Activated CD8-positive, alpha-beta memory T cell treated with anti-CD3 and anti-CD28 coated beads for 1 hour (primary cell): ENCODE results near the gene TCEA2.
"Not testable (repeated sequence)": the region's sequence is repeated elsewhere in the genome, so short reads cannot be mapped to it uniquely, and the experiment has no call there.

ENCODE experiments used
- DNase-seq, 2 donors: peaks; one replicate each; pipeline ENCODE4 v3.0.0-alpha.2; 2020; ENCODE audit warnings: low read depth in 1 of 2; ENCODE audit errors: extremely low read depth in 1 of 2

Gene TCEA2

GRCh38 chr20:64105846-64106434 is 42.9 kb downstream of the TCEA2 start:
- DNase-seq, result no peak

- no peak for DNase-seq
These were observed 43.5 kb downstream of the TCEA2 start for GRCh38 chr20:64106435-64106961.

GRCh38 chr20:64106981-64107735 is 44.2 kb downstream of the TCEA2 start, which contains the start of gene NPBWR2:
TSS of gene NPBWR2 (minus strand) at chr20:64107565. CDS start at chr20:64106831, 734 bp downstream.
- no peak for DNase-seq

GRCh38 chr20:64107736-64108457 is 44.9 kb downstream of the TCEA2 start:
- DNase-seq, result no peak

GRCh38 chr20:64108731-64109681 is 46.0 kb downstream of the TCEA2 start:
- no peak for DNase-seq

GRCh38 chr20:64109831-64110391 is 46.9 kb downstream of the TCEA2 start:
- no peak for DNase-seq

- DNase-seq, result no peak
These were observed 47.5 kb downstream of the TCEA2 start for GRCh38 chr20:64110411-64111068.

- DNase-seq, result no peak
These were observed 49.0 kb downstream of the TCEA2 start for GRCh38 chr20:64111841-64112641.

GRCh38 chr20:64112691-64113443 is 49.9 kb downstream of the TCEA2 start:
- no peak for DNase-seq

- no peak for DNase-seq
These were observed 50.4 kb downstream of the TCEA2 start for GRCh38 chr20:64113444-64113775.

- no peak for DNase-seq
These were observed 50.9 kb downstream of the TCEA2 start for GRCh38 chr20:64113796-64114355.

- DNase-seq, result no peak
These were observed 51.5 kb downstream of the TCEA2 start for GRCh38 chr20:64114356-64114971.

GRCh38 chr20:64115171-64115911 is 52.3 kb downstream of the TCEA2 start:
- no peak for DNase-seq

- no peak for DNase-seq
These were observed 53.0 kb downstream of the TCEA2 start for GRCh38 chr20:64116016-64116415.

- DNase-seq, result no peak
These were observed 53.8 kb downstream of the TCEA2 start for GRCh38 chr20:64116541-64117431.

GRCh38 chr20:64117432-64117777 is 54.4 kb downstream of the TCEA2 start:
- not testable (repeated sequence) for DNase-seq
